Ascending aorta (tissue), 2 donors: ENCODE measurements around the gene SHOC2. TPM values are rescaled to one million over a fixed set of nuclear protein-coding genes. Genes with fewer than 3 reads are reported as not detected.

Experiments used
- DNase-seq, 2 donors: peaks; one replicate each; pipeline ENCODE4 v3.0.0-alpha.2; 2019; ENCODE audit warnings: low spot score in 2 of 2
- H3K27ac ChIP-seq, 2 donors: fragments of 200-600 bp; sonication (generic); one replicate each; pipeline ENCODE4 v1.5.1; 2016 to 2017; ENCODE audit warnings: mild to moderate bottlenecking in 1 of 2
- H3K27me3 ChIP-seq: fragments of 200-600 bp; sonication (generic); one replicate; pipeline ENCODE4 v1.5.1; 2017
- H3K36me3 ChIP-seq, 2 donors: fragments of 200-600 bp; sonication (generic); one replicate each; pipeline ENCODE4 v1.5.1; 2016
- H3K4me1 ChIP-seq, 2 donors: fragments of 200-600 bp; sonication (generic); one replicate each; pipeline ENCODE4 v1.5.1; 2016 to 2017; ENCODE audit warnings: mild to moderate bottlenecking in 1 of 2
- H3K4me3 ChIP-seq, 2 donors: fragments of 200-600 bp; sonication (generic); one replicate each; pipeline ENCODE4 v1.5.1; 2016 to 2017; ENCODE audit warnings: mild to moderate bottlenecking in 1 of 2
- H3K9me3 ChIP-seq, 2 donors: fragments of 200-600 bp; sonication (generic); one replicate each; pipeline ENCODE4 v1.5.1; 2016
- CTCF ChIP-seq, 3 experiments: fragments of 200-600 bp in 2 of 3; fragments of 450-650 bp in 1 of 3; sonication (generic) in 2 of 3; IDR thresholded peaks; one replicate each; pipeline ENCODE4 v1.5.1; 2016 to 2019; ENCODE audit warnings: antibody characterized with exemption in 3 of 3, mild to moderate bottlenecking in 1 of 3, moderate library complexity in 1 of 3
- intact Hi-C: fragments of 100-400 bp; cut with DNase I; formaldehyde crosslinking; loops from one replicate; pipeline ENCODE4 v1.15.1; 2023
- total RNA-seq: library from RNA; depleted of rRNA; stranded (reverse); fragments of >200 nt; gene quantifications from one replicate; pipeline ENCODE4 v1.1.0, GENCODE V29; 2016

The SHOC2 gene
- total RNA-seq, 1 donor from 2014 or later, result 49.6 TPM

- Histone ChIP-seq H3K4me1 (no peaks in the 10 kb centered on the region), H3K27me3 (no peaks in the 10 kb centered on the region), H3K27ac (no peak overlapping the region), H3K9me3 (no peaks in the 10 kb centered on the region), H3K4me3 (no peak overlapping the region), H3K36me3 (no peaks in the 10 kb centered on the region)
- DNase-seq, result no peak
- intact Hi-C loops, result no loop called here
- no peak for TF ChIP-seq CTCF (IDR thresholded peaks at IDR 0.05)
These were observed 66.3 kb downstream of the SHOC2 start for GRCh38 chr10:110985497-110986275.

- Histone ChIP-seq H3K27me3 (no peaks in the 10 kb centered on the region), H3K4me3 (no peak overlapping the region), H3K27ac (no peak overlapping the region), H3K9me3 (no peaks in the 10 kb centered on the region), H3K4me1 (peaks cover 0 to 4% of the 10 kb centered on the region in 2 donors), H3K36me3 (no peaks in the 10 kb centered on the region)
- intact Hi-C loops, result no loop called here
- TF ChIP-seq CTCF (IDR thresholded peaks at IDR 0.05), result no peak
- no peak for DNase-seq
These were observed 69.6 kb downstream of the SHOC2 start for GRCh38 chr10:110989016-110989415.

GRCh38 chr10:110992006-110992800, 72.8 kb downstream of the SHOC2 start:
- H3K27me3 ChIP-seq, result no peaks in the 10 kb centered on the region
- H3K27ac ChIP-seq, result no peak overlapping the region
- H3K9me3 ChIP-seq, result no peaks in the 10 kb centered on the region
- no peak for TF ChIP-seq CTCF (IDR thresholded peaks at IDR 0.05)
- DNase-seq, result no peak
- intact Hi-C loops, result no loop called here
- no peak overlapping the region for H3K4me3 ChIP-seq
- no peaks in the 10 kb centered on the region for H3K36me3 ChIP-seq
- peaks cover 0 to 4% of the 10 kb centered on the region in 2 donors for H3K4me1 ChIP-seq

- Histone ChIP-seq H3K4me1 (peaks cover 0 to 4% of the 10 kb centered on the region in 2 donors), H3K27ac (no peak overlapping the region), H3K9me3 (no peaks in the 10 kb centered on the region), H3K36me3 (no peaks in the 10 kb centered on the region), H3K4me3 (no peak overlapping the region), H3K27me3 (no peaks in the 10 kb centered on the region)
- TF ChIP-seq CTCF (IDR thresholded peaks at IDR 0.05), result no peak
- intact Hi-C loops, result no loop called here
- no peak for DNase-seq
These were observed 73.8 kb downstream of the SHOC2 start for GRCh38 chr10:110993024-110993693.

GRCh38 chr10:110994406-110995086, 75.1 kb downstream of the SHOC2 start:
- H3K9me3 ChIP-seq, result no peaks in the 10 kb centered on the region
- intact Hi-C loops, result no loop called here
- no peak overlapping the region for H3K4me3 ChIP-seq
- H3K36me3 ChIP-seq, result no peaks in the 10 kb centered on the region
- no peaks in the 10 kb centered on the region for H3K27me3 ChIP-seq
- H3K4me1 ChIP-seq, result peaks cover 0 to 4% of the 10 kb centered on the region in 2 donors
- no peak for DNase-seq
- TF ChIP-seq CTCF (IDR thresholded peaks at IDR 0.05), result no peak
- no peak overlapping the region for H3K27ac ChIP-seq
